Endothelial cell of umbilical vein (primary cell): Measurements from ENCODE around the gene NF1.

Experiments used
- EZH2 ChIP-seq: IDR thresholded peaks from 2 replicates; pipeline ENCODE4 v1.6.1; 2012; ENCODE audit warnings: borderline replicate concordance, low read depth, mild to moderate bottlenecking, moderate library complexity, low read length, inconsistent platforms; ENCODE audit not compliant: severe bottlenecking
- FOS ChIP-seq: IDR thresholded peaks from 2 replicates; pipeline ENCODE4 v1.6.1; 2011; ENCODE audit warnings: mild to moderate bottlenecking, low read length, moderate library complexity, borderline replicate concordance; ENCODE audit not compliant: insufficient read depth
- GATA2 ChIP-seq: IDR thresholded peaks from 2 replicates; pipeline ENCODE4 v1.7.0; 2011; ENCODE audit warnings: low read depth, mild to moderate bottlenecking, moderate library complexity, mixed read lengths, low read length; ENCODE audit not compliant: insufficient read length, insufficient read depth
- MAX ChIP-seq: IDR thresholded peaks from 2 replicates; pipeline ENCODE4 v1.6.1; 2011; ENCODE audit not compliant: insufficient read depth, insufficient read length
- POLR2A ChIP-seq: IDR thresholded peaks from 2 replicates; pipeline ENCODE4 v1.6.1; 2012; ENCODE audit warnings: low read depth, mild to moderate bottlenecking, control low read depth, low read length
- POLR2AphosphoS5 ChIP-seq: IDR thresholded peaks from 2 replicates; pipeline ENCODE4 v1.6.1; 2012; ENCODE audit warnings: low read depth, mild to moderate bottlenecking, control low read depth, low read length, moderate library complexity; ENCODE audit not compliant: insufficient read depth
- TF ChIP-seq, protein P1 (sequence below), 2 donors: IDR thresholded peaks; 1 replicate in 1 of 2; 2 replicates in 1 of 2; pipeline ENCODE4 v1.5.1; 2011; ENCODE audit warnings: low read length in 2 of 2, mild to moderate bottlenecking in 2 of 2, moderate library complexity in 2 of 2, control low read depth in 1 of 2, inconsistent platforms in 1 of 2, low read depth in 1 of 2; ENCODE audit not compliant: insufficient read depth in 1 of 2; ENCODE audit errors: extremely low read depth in 1 of 2

- TF ChIP-seq, protein P1, sequence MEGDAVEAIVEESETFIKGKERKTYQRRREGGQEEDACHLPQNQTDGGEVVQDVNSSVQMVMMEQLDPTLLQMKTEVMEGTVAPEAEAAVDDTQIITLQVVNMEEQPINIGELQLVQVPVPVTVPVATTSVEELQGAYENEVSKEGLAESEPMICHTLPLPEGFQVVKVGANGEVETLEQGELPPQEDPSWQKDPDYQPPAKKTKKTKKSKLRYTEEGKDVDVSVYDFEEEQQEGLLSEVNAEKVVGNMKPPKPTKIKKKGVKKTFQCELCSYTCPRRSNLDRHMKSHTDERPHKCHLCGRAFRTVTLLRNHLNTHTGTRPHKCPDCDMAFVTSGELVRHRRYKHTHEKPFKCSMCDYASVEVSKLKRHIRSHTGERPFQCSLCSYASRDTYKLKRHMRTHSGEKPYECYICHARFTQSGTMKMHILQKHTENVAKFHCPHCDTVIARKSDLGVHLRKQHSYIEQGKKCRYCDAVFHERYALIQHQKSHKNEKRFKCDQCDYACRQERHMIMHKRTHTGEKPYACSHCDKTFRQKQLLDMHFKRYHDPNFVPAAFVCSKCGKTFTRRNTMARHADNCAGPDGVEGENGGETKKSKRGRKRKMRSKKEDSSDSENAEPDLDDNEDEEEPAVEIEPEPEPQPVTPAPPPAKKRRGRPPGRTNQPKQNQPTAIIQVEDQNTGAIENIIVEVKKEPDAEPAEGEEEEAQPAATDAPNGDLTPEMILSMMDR (IDR thresholded peaks at IDR 0.05; ENCODE audit: extremely low read depth in 1 of 2, insufficient read depth in 1 of 2, low read depth in 1 of 2, low read length in 2 of 2), result no peak
- TF ChIP-seq POLR2AphosphoS5, result no peak
- TF ChIP-seq POLR2A, result no peak
- no peak for TF ChIP-seq MAX
- TF ChIP-seq FOS, result no peak
- TF ChIP-seq EZH2, result no peak
- no peak for TF ChIP-seq GATA2
Observed at GRCh38 chr17:31364012-31364411, 269.2 kb downstream of the NF1 start.
